HTR-8/SVneo (cell line): ENCODE results near the gene PRELID3B.
A peak's percentile ranks its signal among the peaks of the same experiment; 100 is the strongest.
"Not testable (repeated sequence)": the region's sequence is repeated elsewhere in the genome, so short reads cannot be mapped to it uniquely, and the experiment has no call there.

Experiments used
- DNase-seq: peaks from one replicate; pipeline ENCODE4 v3.0.0; 2011; ENCODE audit warnings: low spot score, mixed read lengths; ENCODE audit not compliant: insufficient read length
- FAIRE-seq: peaks from 2 replicates; lab custom pipeline; 2011; peaks lifted over from hg19 to GRCh38; lab: Jason Lieb, UNC

PRELID3B gene

DNA sequence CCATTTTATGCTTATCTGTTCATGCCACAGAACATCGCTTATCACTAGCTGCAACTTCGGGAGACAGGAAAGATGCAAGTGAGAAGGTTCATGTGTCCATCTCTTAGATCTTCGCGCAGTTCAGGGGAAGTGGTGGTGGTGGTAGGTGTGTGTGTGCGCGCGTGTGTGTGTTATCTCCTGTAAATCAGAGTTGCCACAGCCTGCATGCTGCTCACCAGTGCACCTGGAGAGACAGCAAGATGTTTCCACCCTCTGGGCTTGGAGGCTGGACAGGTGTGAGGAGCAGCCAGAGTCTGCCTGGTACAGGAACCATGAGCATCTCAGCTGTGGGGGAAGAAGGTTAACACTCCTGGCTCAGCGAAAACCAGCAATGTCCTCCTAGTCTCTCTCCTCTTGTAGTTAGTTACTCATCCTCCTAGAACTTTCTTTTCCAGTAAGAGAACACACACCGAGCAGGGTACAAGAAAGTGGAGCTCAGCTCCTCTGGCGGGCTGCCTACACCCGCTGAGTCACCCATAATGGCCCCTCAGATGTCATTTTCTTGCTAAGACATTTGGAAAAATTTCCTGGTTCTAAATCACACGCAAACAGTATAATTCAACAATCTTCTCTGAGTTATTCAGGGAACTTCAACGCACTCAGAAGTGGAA is 28.5 kb downstream of the PRELID3B start:
- FAIRE-seq = peak; percentile 83

DNA sequence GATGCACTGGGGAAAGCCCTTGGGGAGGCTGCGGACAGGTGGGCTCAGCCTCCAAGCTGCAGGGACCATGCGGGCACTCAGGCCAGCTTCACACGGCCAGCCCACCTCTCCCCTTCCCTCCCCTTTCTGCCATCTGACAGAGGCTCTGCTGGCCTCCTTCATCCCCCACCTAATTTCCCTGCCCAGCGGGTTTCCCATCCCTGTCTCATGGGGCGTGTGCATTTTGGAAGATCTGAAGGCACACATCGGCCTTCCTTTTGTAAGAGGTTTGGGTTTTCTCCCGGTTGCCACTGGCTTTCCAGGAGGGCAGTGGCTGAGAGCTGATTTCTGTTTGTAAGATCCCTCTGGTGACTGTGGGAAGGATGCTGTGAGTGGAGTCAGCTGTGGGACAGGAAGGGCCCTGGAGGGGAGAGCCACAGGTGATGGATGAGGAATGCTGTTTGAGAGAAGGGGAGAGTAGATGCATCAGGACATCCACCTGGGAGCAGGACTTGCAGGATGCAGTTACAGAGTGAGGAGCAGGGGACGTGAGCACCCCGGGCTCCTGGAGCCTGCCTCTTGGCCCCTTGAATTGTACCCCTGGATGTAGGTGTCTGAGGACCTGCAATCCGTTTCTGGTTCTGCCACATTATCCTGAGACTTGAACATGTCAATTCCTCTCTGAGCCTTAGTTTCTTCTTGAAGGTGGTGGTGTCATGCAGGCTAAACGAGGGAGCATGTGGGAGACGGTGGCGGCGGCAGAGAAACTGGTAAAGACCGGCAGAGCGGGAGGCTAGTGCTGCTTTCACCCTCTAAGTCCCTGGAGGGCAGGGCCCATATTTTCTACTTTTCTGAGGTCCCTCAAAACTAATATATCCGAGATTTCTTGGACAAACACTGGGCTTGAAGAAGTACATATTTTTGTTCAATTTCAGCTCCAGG is 29.3 kb downstream of the PRELID3B start:
- no peak for FAIRE-seq
- DNase-seq = no peak

More for the DNA sequence above, 28.5 kb downstream of the PRELID3B start:
- DNase-seq = no peak

DNA sequence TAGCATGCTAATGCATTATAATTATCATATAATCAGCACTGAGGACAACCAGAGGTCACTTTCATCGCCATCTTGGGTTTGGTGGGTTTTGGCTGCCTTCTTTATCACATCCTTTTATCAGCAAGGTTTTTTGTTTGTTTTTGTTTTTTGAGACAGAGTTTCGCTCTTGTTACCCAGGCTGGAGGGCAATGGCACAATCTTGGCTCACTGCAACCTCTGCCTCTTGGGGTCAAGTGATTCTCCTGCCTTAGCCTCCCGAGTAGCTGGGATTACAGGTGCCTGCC is 30.8 kb downstream of the PRELID3B start:
- not testable (repeated sequence) for DNase-seq, FAIRE-seq

DNA sequence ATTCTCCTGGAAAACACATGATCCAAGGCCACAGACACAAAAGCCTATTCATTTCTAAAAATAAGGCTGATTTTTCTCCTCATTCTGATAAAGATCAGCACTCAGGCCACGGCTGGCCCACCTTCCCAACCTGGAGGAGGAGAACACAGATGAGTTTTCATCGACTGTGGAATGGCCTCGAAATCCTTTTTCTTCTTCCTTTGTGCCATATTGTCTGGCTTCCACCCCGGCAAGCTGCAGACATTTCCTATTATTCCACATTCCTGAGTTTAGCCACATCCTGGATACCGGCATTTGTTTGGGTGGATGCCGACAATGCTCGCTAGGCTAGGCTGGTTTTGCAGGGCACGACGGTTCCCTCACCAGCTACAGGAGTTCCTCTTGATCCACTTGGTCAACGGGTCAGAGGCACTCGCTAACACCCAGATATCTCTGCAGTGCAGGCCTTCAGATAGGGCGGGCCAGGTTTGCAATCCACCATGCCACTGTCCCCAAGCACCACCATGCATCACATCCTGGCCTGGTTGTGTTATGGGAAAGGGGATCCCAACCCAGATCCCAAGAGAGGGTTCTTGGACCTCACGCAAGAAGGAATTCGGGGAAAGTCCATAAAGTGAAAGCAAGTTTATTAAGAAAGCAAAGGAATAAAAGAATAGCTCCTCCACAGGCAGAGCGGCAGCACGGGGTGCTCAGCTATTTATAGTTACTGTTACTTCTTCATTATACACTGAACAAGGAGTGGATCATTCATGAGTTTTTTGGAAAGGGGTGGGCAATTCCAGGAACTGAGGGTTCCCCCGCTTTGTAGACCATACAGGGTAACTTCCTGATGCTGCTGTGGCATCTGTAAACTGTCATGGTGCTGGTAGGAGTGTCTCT is 31.4 kb downstream of the PRELID3B start:
- FAIRE-seq = peak; percentile 98
- DNase-seq = peak; percentile 96

DNA sequence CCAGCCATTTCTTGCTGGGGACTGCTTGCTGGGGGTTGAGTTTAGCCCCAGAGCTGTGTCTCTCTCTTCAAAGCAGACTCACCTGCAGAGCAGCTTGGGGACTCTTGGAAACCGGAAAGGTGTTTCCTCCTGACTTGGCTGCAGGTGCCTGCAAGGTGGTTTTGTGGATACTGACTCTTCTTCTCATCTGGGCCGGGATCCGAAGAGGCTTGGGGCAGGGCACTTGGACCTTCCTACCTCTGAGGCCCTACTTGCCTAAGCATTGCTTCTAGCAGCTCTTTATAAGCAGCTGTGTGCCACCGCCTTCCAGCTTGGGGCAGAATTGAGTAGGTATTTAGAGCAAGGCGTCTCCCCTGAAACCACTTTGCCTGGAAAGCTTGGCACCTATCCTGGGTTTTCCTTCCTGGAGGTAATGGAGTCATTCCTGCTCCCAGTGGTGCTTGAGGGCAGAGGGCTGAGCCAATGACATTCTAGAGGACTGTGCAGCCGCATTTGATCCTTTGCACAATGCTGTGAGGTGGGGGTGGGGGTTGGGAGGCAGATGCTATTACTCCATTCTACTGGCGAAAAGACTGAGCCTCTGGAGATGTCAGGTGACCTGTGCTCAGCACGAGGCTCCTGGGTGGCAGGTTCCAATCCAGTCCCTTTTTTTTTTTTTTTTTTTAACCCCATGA is 32.1 kb downstream of the PRELID3B start:
- FAIRE-seq (no peak), DNase-seq (no peak)

DNA sequence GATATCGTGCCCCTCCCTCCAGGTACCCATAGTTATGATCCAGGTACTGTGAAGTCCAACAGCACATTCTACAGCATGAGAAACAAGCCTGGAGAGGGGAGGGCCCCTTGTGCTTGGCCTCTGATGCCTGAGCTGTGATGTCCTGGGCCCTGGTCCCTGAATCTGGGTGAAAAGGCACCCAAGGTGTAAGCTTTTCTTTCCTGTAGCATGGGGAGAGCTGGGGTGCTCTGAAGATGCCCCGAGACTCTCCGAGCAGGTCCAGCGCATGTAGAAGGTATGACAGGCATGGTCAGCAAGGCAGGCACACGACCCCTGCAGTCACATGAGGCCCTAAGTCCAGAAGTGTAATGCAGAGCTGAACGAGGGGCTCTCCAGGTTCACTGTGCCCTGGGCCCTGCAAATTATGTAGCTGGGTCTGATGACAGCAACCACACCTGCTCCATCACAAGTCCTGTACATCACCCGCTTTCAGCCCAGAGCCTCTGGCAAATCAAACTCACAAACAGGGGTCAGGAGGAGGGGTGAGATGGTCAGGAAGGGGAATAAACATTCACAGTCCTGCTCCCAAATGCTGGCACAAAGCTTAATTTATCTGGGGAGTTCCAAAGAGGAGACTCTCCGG is 33.8 kb downstream of the PRELID3B start:
- peak; percentile 4 for FAIRE-seq
- no peak for DNase-seq

DNA sequence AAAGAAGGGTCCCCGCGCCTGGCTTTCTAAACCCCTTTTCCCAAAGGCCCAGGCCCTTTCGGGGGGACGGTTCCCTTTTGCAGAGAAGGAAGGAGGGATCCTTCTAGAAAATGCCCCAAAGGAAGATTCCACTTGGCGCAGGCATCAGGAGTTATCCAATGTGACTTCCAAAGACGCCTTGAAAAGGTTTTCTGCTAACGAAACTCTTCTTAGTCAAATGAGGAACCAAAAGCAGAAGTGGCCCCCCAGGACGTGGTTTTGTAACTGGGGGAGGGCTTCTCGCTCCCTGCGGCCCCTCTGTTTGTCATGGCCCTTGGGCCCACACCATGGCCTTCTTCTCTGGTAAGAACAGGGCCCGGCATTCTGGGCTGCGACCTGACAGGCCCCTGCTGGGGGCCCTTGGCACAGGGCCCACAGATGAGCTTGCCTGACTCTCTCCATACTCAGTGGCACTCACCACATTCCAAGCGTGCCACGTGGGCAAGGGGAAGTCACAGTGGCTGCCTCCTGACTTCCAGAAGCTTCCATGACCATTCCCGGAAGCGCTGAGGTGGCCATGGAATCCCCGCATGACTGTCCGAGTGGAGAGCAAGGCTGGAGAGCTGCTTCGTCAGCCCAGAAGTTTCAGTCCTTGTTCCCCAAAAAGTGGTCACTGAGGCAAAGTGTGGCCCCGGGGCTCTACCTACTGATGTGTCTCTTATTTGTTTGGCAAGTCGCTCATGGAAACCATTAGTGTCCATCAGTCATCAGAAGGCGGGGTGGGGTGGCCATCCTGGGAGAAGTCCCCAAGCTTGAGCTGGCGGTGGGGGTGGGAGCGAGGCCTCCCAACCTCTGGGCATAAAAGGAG is 34.7 kb downstream of the PRELID3B start:
- DNase-seq (no peak), FAIRE-seq (no peak)

DNA sequence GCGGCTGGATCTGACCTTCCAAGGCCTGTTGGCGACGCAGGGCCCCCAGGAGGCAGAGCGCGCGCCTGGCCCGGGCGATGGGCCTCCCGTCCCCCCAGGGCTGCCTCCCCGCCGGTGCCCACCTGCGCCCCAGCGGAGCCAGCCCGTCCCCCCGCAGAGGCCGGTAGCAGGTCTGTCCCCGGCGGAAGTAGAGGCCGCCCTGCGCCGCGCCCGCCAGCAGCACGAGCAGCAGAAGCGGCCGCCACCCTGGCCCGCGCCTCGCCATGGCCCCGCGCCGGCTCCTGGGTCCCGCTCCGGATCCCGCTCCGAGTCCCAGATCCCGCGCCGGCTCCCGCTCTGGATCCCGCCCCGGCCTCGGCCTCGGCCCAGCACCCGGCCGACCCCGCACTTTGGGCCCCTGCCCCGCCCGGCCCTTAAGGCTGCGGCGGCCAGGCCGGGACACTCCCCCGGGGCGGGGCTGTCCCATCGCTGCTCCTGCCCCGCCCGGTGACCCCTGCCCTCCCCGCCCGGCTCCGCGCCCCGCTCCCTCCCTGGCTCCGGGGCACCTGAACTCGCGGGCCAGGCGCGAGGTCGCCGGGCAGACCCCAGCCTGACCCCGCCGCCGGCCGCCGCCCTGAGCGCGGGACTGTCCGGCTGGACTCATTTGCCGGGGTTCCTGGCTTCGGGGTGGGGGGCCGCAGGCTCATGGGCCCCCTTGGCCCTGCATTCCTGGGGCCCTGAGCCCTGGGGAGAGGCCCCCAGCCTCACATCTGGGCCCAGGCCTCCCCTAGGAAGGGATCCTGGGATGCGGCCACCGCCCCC is 35.5 kb downstream of the PRELID3B start, which contains the start of gene CTSZ:
CTSZ (minus strand) TSS at position 391 of the 801 bp plus-strand sequence; CDS start at position 265, 126 bp downstream.
- DNase-seq = peak; percentile 91
- FAIRE-seq = peak; percentile 94

DNA sequence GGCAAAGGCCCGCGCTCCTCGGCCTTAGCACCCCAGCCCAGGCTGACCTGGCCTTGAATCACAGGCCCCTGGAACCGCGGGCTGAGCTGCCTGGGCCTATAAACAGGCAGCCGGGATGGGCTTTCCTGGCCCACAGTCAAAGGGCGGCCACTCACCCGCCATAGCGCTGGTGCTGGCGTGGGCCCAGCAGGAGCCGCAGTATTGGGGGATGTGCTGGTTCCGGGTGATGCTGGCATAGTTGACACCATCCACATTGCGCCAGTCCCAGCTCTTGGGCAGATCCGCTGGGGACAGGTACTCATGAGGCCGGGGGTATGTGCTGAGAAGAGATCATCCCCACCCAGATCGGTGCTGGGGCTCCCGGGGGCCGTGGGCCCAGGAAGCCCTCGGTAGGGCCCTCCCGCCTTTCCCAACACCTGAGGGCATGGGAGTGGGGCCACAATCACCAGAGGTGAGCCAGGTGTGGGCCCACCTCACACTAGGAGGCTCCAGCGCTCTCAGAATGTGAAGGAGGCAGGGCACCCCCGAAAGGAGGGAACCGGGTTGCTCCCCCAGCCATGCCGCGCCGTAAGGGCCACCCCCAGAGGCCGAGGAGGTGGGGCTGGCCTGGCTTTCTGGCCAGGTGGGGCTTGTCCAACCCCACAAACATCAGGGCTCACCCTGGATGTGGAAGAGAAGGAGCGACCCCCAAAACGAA is 36.3 kb downstream of the PRELID3B start:
- FAIRE-seq (peak; percentile 20), DNase-seq (no peak)

DNA sequence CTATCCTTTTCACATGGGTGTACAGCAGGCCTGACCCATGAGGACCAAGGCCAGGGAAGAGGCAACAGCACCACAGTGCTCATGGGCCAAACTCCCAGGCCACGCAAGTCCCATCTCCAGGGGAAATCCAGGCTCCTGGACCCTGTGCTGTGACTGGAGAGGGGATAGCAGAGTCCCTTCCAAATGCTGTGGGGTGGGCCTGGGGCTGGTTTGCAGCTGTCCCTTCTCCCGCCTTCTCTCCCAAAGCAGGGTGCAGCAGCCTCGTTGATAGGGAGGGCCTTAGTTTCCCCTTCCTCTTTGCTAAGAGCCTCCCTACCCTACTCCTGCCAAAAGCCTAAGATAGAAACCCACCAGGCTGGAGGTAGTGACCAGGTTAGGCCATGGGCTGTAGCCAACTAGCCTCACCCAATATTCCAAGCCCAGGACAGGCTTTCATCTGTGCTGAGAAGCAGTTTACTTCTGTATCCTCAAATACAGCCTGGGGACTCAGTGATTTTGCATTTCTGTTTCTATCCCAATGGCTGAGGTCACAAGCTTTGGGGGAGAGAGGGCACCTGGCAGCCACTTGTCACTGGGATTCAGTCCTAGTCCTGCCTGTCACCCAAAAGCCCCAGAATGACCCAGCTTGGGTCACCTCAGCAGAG is 36.9 kb downstream of the PRELID3B start:
- FAIRE-seq (peak; percentile 23), DNase-seq (no peak)

DNA sequence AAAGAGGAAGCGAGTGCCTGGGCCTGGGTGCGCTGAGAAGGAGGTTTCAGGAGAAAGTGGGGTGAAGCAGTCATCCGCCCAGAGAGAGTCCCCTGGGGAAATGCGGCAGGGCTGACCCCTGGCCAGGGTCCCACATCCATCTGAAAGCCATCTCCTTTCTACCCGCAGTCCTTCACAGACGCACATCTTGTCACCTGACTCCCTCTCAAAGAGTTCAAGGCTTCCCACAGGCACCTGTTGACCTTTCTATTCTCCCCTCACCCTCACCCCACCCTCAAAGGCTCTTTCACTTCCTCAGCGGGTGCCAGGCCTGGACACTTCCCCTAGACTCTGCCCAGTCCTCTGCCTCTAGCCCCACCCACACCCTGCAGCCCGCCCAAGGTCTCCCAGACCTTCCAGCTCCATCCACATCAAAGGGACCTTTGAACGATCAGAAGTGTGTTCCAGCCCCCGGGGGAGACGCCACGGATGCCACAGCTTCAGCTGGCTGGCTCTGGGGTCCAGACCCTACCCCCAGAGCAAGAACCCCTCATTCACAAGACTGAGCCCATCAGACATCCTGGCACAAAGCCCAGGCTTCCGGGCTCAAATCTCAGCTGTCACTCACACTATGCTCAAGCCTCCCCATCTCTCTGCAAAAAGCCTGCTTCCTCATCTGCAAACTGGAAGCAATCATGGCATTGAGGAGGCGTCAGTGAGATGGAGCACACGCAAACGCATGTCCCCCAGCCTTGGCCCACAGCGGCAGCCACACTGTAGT is 37.6 kb downstream of the PRELID3B start:
- no peak for DNase-seq

DNA sequence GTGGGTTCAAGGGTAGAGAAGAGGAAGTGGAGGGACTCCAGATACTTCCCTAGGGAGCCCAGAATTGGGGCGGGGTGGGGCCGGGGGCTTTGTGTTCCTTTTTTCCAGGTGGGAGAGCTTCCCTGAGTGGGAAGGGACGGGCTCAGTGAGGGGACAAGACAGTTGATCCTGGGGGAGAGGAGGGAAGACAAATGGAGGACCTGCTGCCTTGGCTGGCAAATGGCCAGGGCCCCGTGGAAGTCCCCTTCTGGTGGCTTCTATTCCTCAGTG is 38.2 kb downstream of the PRELID3B start:
- FAIRE-seq (no peak), DNase-seq (no peak)

More for the DNA sequence above, 37.6 kb downstream of the PRELID3B start:
- peak; percentile 86 for FAIRE-seq

DNA sequence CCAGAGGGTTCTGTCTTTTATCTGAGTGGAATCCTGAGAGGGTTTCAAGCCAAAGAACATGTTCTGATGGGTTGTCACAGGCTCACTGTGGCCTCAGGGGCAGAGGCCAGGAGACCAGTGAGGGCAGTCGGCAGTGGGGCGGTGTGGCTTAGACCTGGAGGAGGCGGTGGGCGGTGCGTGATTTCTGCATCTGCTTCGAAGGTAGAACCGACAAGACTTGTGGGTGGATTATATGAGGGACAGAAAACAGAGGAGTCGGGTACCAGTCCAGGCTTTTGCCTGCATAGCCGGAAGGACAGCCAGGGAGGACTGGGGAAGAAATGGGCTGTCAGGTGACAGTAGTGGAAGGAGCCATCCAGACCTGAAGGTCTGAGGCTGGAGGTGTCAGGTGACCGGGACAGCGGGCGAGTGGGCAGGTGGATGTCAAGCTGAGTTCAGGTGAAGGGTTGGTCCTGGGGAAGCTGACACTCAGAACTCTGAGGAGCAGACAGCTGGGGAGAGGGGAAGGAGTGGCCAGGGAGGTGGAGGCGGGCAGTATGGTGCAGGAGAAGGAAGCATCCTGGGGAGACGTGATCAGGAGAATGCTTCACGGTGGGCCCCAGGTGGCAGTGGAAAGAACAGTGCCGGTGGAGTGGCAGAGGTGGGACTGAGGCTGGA is 38.6 kb downstream of the PRELID3B start:
- FAIRE-seq (peak; percentile 46), DNase-seq (no peak)

DNA sequence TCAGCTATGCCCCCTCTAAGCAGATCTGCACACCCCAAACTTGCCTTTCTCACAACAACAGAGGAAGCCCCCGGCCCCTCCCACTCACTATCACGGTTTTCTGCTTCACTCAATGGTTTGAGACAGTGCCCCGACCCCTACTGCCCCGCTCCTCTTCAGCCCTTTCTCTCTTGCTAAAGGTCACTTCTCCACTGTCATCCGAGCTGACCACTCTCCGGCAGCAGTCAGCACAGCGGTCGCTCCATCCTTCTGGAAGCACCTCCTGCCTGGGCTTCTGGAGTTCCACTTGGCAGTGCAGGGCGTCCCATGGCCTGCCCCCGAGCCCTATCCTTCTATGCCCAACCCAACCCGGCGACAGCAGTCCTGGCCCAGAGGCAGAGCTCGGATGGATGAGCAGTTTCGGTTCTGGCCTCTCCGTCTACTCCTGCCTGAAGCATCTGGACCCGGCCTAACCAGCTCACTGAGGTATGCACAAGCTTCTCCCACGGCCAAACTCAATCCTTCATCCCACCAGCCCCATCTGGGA is 39.6 kb downstream of the PRELID3B start:
- DNase-seq = no peak
- FAIRE-seq = peak; percentile 58

DNA sequence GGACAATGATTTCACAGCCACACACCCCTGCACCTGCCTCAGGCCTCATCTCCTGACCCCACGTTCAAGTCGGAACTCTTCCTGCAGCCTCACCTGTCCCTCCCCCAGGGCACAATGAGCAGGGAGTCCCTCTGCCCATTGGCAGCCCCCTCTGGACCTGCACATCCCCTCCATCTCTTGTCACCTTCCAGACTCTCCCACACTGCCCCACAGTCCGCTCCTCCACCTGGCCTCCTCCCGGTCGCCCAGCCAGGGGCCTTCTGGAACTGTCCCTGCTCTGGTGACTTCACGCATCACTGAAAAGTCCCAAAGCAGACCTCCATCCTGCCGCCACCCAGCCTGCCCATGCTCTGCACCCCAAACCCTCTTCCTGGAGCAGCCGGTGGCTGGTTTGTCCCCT is 40.2 kb downstream of the PRELID3B start:
- FAIRE-seq (peak; percentile 83), DNase-seq (no peak)
